Cerebellar cortex (tissue), 1 donor: Measurements from ENCODE around the gene NLRP11.
"Not testable (repeated sequence)": the region's sequence is repeated elsewhere in the genome, so short reads cannot be mapped to it uniquely, and the experiment has no call there.

Experiments used
- DNase-seq: peaks from one replicate; pipeline ENCODE4 v3.0.0-alpha.2; 2015; ENCODE audit warnings: low spot score

The NLRP11 gene

DNA sequence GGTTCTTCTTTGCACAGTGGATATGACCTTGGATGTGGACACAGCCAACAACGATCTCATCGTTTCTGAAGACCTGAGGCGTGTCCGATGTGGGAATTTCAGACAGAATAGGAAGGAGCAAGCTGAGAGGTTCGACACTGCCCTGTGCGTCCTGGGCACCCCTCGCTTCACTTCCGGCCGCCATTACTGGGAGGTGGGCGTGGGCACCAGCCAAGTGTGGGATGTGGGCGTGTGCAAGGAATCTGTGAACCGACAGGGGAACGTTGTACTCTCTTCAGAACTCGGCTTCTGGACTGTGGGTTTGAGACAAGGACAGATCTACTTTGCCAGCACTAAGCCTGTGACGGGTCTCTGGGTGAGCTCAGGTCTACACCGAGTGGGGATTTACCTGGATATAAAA lies 53.5 kb downstream of the NLRP11 start:
- DNase-seq = no peak

DNA sequence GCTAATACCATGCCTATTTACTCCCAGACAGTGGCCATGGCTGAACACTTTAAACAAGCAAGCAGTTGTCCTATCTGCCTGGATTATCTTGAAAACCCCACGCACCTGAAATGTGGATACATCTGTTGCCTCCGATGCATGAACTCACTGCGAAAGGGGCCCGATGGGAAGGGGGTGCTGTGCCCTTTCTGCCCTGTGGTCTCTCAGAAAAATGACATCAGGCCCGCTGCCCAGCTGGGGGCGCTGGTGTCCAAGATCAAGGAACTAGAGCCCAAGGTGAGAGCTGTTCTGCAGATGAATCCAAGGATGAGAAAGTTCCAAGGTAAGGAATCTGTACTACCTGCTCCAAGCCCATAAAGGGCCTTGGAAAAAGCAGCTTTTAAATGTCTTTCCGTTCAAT lies 54.3 kb downstream of the NLRP11 start:
- DNase-seq = peak; percentile 5

DNA sequence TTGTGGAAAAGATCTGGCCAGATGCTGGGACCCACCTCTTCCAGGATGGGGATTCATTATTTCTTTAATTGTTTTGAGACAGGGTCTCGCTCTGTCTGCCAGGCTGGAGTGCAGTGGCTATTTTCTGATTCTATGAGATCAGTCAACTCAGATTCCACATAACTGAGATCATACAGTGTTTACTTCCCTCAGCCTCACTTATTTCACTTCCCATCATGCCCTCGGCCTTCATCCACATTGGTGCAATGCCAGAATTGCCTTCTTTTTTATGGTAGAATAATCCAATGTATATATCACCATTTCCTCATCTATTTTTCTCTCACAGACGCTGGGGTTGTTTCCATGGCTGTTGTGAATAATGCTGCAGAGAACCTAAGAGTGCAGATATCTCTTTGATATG lies 62.2 kb downstream of the NLRP11 start:
- not testable (repeated sequence) for DNase-seq

DNA sequence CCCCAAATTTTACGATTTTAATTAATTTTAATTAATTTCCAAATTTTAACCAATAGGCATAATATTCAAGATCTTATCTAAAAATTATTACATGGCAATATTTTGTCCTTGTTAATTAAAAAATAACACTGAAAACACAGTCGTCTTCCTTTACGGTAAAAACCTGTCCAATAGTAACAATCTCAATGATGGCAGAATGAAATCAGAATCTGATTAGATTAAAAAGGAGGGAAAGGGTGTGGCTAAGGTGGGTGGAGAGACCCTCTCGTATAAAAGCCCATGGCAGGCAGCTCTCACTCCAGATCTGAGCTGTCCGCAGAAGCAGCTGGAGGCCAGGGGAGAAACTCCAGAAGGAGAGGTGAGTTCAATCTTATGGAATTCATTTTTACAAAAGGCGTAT lies 63.0 kb downstream of the NLRP11 start, which contains the start of gene RFPL4AL1:
Gene RFPL4AL1, plus strand, starts transcription at position 301 of the 400 bp plus-strand sequence. CDS start 2,687 bp downstream, outside the sequence.
- not testable (repeated sequence) for DNase-seq

DNA sequence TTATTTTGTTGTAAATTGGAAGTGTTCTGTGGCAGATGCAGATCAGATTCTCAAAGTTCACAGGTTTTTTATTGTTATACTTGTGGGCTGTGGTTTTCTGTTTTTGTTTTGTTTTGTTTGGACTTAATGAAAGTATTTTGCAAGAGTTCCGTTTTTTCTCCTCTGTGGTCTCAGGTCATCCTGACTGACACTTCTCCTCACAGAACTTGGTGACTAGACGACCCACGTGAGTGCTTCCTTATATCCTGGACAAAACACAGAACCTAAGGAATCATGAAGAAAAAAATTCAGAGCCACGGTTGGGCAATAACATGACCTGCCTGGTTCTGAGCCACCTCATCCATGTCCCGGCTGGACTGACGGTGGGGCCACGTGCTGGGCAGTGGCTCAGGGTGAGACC lies 65.3 kb downstream of the NLRP11 start:
- DNase-seq = no peak

DNA sequence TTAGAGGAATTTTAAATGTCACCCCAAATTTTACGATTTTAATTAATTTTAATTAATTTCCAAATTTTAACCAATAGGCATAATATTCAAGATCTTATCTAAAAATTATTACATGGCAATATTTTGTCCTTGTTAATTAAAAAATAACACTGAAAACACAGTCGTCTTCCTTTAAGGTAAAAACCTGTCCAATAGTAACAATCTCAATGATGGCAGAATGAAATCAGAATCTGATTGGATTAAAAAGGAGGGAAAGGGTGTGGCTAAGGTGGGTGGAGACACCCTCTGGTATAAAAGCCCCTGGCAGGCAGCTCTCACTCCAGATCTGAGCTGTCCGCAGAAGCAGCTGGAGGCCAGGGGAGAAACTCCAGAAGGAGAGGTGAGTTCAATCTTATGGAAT lies 73.0 kb downstream of the NLRP11 start, which contains the start of gene RFPL4A:
Gene RFPL4A, plus strand, starts transcription at position 301 of the 400 bp plus-strand sequence. CDS start 2,704 bp downstream, outside the sequence.
- not testable (repeated sequence) for DNase-seq

DNA sequence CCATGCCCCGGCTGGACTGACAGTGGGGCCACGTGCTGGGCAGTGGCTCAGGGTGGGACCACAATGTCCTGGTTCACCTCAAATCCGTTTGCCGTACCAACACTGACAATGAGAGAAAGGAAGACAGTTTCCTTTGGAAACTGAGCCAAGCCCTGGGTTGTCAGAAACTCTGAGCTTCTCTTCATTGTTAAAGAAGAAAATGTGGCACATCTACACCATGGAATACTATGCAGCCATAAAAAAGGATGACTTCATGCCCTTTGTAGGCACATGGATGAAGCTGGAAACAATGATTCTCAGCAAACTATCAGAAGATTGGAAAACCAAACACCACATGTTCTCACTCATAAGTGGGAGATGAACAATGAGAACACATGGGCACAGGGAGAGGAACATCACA lies 75.0 kb downstream of the NLRP11 start:
- not testable (repeated sequence) for DNase-seq

DNA sequence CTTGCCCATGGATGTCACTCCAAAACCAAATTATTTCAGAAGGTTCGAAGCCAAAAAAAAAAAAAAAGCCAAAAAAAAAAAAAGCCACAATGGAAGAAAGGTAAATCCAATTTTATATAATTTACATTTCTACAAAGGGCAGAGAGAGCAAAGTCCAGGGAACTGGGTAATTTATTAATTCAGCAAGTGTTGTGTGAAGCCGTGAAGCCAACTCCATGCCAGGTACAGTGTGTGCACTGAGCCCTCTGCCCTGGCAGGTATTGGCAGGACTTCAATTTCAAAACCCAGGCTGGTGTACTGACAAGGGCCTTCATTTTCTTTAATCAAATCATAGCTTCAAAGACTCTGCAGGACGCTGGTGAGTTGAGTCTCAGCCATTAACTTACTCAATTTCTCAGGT lies 78.4 kb downstream of the NLRP11 start:
- DNase-seq = no peak

DNA sequence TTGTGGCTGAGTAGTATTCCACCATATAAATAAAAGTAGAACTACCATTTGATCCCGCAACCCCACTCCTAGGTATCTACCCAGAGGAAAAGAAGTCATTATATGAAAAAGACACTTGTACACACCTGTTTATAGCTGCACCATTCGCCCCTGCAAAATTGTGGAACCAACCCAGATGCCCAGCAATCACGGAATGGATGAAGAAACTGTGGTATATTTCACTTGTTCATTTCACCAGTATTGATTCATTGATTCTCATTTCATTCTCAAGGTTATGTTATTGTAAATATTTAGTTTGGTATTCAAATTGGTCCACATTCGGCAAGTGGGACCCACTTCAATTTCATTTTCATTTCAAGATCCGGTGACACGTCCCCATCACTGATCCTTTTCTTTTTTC lies 81.1 kb downstream of the NLRP11 start:
- DNase-seq = no peak

DNA sequence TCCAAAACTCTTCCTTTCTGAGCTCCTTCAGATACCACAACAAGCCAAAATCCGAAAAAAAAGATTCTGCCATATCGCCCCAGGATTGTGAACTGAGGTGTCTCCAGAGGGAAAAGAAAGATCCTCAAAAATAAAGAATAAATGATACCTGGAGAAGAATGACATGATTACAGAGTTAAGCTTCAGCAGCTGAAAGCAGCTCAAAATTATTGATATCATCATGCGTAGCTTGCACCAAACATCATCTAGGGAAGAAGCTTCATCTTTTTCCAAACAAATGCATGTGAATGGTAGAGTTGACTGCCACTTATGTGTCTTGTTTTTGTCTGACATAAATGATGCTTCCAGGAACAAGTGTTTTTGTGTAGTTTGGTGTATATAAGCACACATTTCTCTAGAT lies 93.5 kb downstream of the NLRP11 start, which contains the start of gene NLRP9:
Gene NLRP9, minus strand, starts transcription at position 101 of the 400 bp plus-strand sequence. Its CDS starts 28 bp downstream, at position 73.
- DNase-seq = no peak
